CD14-positive monocyte (primary cell): Measurements from ENCODE around the gene PNMA1. TPM values are rescaled to one million over a fixed set of nuclear protein-coding genes. Genes with fewer than 3 reads are reported as not detected.

ENCODE experiments used
- DNase-seq, 3 donors: peaks; one replicate each; pipeline ENCODE4 v3.0.0-alpha.2; 2011 to 2022
- H2AFZ ChIP-seq: 2 replicates; pipeline ENCODE4 v1.6.0; 2012; ENCODE audit warnings: mild to moderate bottlenecking, low read depth, low read length, inconsistent platforms; ENCODE audit not compliant: insufficient read depth, poor library complexity, severe bottlenecking
- H3K27ac ChIP-seq, 2 donors: 1 replicate in 1 of 2; 2 replicates in 1 of 2; pipeline ENCODE4 v1.5.1; 2012 to 2013; ENCODE audit warnings: low read length in 2 of 2, control low read depth in 1 of 2, inconsistent platforms in 1 of 2, low read depth in 1 of 2, mild to moderate bottlenecking in 1 of 2
- H3K27me3 ChIP-seq, 2 donors: one replicate each; pipeline versions ENCODE4 v1.6.0 to v1.6.1; 2011 to 2013; ENCODE audit warnings: low read length in 2 of 2; ENCODE audit not compliant: control insufficient read depth in 2 of 2, insufficient read depth in 2 of 2
- H3K36me3 ChIP-seq, 2 donors: replicated peaks in 1 of 2; 1 replicate in 1 of 2; 2 replicates in 1 of 2; pipeline versions ENCODE4 v1.5.1 to v1.6.1; 2012 to 2013; ENCODE audit warnings: low read length in 2 of 2, control low read depth in 1 of 2, inconsistent platforms in 1 of 2, mild to moderate bottlenecking in 1 of 2; ENCODE audit not compliant: insufficient read depth in 2 of 2, control insufficient read depth in 1 of 2
- H3K4me1 ChIP-seq, 2 donors: 1 replicate in 1 of 2; 2 replicates in 1 of 2; pipeline versions ENCODE4 v1.5.1 to v1.6.1; 2012 to 2013; ENCODE audit warnings: low read length in 2 of 2, control low read depth in 1 of 2, inconsistent platforms in 1 of 2, mild to moderate bottlenecking in 1 of 2, moderate library complexity in 1 of 2; ENCODE audit not compliant: insufficient read depth in 2 of 2, control insufficient read depth in 1 of 2
- H3K4me2 ChIP-seq: replicated peaks from 2 replicates; pipeline ENCODE3; 2012; ENCODE audit warnings: low read length, moderate library complexity, mild to moderate bottlenecking; ENCODE audit not compliant: poor library complexity, severe bottlenecking; ENCODE audit errors: extremely low read depth
- H3K4me3 ChIP-seq, 3 experiments: fragments of 200-600 bp in 1 of 3; sonication (generic) in 1 of 3; replicated peaks in 1 of 3; 1 replicate in 2 of 3; 2 replicates in 1 of 3; pipeline ENCODE4 v1.5.1; 2011 to 2013; ENCODE audit warnings: low read length in 3 of 3, mild to moderate bottlenecking in 3 of 3, control low read depth in 2 of 3, low read depth in 2 of 3, inconsistent platforms in 1 of 3, moderate library complexity in 1 of 3
- H3K79me2 ChIP-seq: 2 replicates; pipeline ENCODE4 v1.6.0; 2012; ENCODE audit warnings: mild to moderate bottlenecking, control low read depth, inconsistent platforms, low read length, moderate library complexity; ENCODE audit not compliant: insufficient read depth
- H3K9ac ChIP-seq: 2 replicates; pipeline ENCODE4 v1.6.0; 2017; ENCODE audit warnings: low read length, mild to moderate bottlenecking; ENCODE audit not compliant: insufficient read depth, poor library complexity, severe bottlenecking
- H3K9me3 ChIP-seq, 2 donors: replicated peaks in 1 of 2; 1 replicate in 1 of 2; 2 replicates in 1 of 2; pipeline versions ENCODE4 v1.5.1 to v1.6.1; 2012 to 2013; ENCODE audit warnings: low read length in 2 of 2, control low read depth in 1 of 2; ENCODE audit not compliant: control insufficient read depth in 1 of 2, insufficient read depth in 1 of 2
- H4K20me1 ChIP-seq: 2 replicates; pipeline ENCODE4 v1.6.0; 2012; ENCODE audit warnings: mild to moderate bottlenecking, low read length, control low read depth, moderate library complexity; ENCODE audit not compliant: insufficient read depth
- H3K27ac Mint-ChIP-seq, 7 donors: one replicate each; pipeline ENCODE4 v1.8.0; 2020; ENCODE audit warnings: mild to moderate bottlenecking in 7 of 7, mixed read lengths in 7 of 7, moderate library complexity in 6 of 7, inconsistent platforms in 2 of 7
- H3K27me3 Mint-ChIP-seq, 3 donors: one replicate each; pipeline ENCODE4 v1.8.0; 2021 to 2022; ENCODE audit warnings: low read depth in 3 of 3, mild to moderate bottlenecking in 3 of 3, mixed read lengths in 3 of 3, moderate library complexity in 3 of 3, inconsistent platforms in 1 of 3
- H3K36me3 Mint-ChIP-seq, 2 donors: one replicate each; pipeline ENCODE4 v1.8.0; 2020; ENCODE audit warnings: mixed read lengths in 2 of 2, inconsistent platforms in 1 of 2, mild to moderate bottlenecking in 1 of 2
- H3K4me1 Mint-ChIP-seq: one replicate; pipeline ENCODE4 v1.8.0; 2020; ENCODE audit warnings: mild to moderate bottlenecking, mixed read lengths
- H3K4me3 Mint-ChIP-seq, 2 donors: one replicate each; pipeline ENCODE4 v1.8.0; 2020; ENCODE audit warnings: mild to moderate bottlenecking in 2 of 2, mixed read lengths in 2 of 2, moderate library complexity in 1 of 2
- H3K9me3 Mint-ChIP-seq, 7 donors: one replicate each; pipeline ENCODE4 v1.8.0; 2020 to 2022; ENCODE audit warnings: mixed read lengths in 7 of 7, mild to moderate bottlenecking in 6 of 7, moderate library complexity in 6 of 7, inconsistent platforms in 2 of 7
- WGBS: methylation state at CpG from one replicate; pipeline ENCODE4 v1.1.5; 2013; ENCODE audit warnings: missing lambda C conversion rate; ENCODE audit not compliant: insufficient coverage; 5-methylcytosine and 5-hydroxymethylcytosine counted together
- intact Hi-C, 2 donors: fragments of 100-400 bp; cut with micrococcal nuclease; formaldehyde crosslinking; loops; one replicate each; pipeline versions ENCODE4 v1.15.0 to v1.15.1; 2023
- polyA plus RNA-seq, 3 donors: library from polyadenylated mRNA; depleted of rRNA in 1 of 3; unstranded in 2 of 3; stranded (reverse) in 1 of 3; fragments of 300-500 nt in 2 of 3; fragments of >200 nt in 1 of 3; fragmentation: Illumina TruSeq in 2 of 3; gene quantifications; 1 replicate in 2 of 3; 2 replicates in 1 of 3; pipeline ENCODE4 v1.2.3, GENCODE V29; 2012 to 2021
- TF ChIP-seq, protein P1 (sequence below): fragments of 200-600 bp; IDR thresholded peaks from one replicate; pipeline ENCODE4 v1.8.0; 2022; ENCODE audit warnings: antibody characterized with exemption, mild to moderate bottlenecking

PNMA1 gene
- polyA plus RNA-seq, 3 donors: 2.4 to 6.4 (median 4.4) TPM

DNA sequence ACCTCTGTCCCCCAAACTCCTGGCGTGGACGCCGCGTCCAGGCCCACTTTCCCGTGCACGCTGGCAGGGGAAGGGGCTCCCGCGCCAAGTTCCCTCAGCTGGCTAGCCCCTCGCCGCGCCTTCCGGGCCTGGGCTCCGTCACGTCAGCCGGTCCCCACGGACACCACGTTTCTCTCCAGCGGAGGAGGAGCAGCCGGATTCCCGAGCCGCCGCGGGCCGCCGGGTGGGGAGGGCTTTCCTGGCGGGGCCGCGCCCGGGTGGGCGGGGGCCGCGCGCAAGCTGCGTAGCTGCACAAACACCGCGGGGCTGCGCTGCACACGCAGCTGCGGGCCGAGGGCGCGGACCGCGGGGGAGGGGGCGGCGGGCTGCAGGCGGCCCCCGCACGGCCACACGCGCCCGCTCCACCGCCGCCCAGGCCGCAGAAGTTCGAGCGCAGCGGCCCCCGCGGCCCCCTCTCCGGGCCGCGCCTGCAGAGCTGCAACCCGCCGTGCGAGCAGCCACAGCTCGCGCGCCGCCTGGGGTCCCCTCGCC, 45.1 kb upstream of the PNMA1 start:
- intact Hi-C loops: no loop called here
- peaks cover 88% of the 10 kb centered on the region for H3K79me2 ChIP-seq
- Mint-ChIP-seq H3K36me3 (peaks cover 16 to 24% of the 10 kb centered on the region in 2 donors), H3K9me3 (no peaks in the 10 kb centered on the region), H3K27me3 (peaks cover 0 to 2% (median 0%) of the 10 kb centered on the region in 3 donors), H3K27ac (peak overlapping the region; percentile 88 to 98 (median 95)), H3K4me1 (peaks cover 83% of the 10 kb centered on the region), H3K4me3 (peak overlapping the region; percentile 83 to 85)
- no peaks in the 10 kb centered on the region for H3K9me3 ChIP-seq
- DNase-seq: no peak
- peak overlapping the region; percentile 66 to 77 (median 74) for H3K4me3 ChIP-seq
- under 1% methylated on average over 67 of the region's 71 CpGs for WGBS
- TF ChIP-seq, protein P1, sequence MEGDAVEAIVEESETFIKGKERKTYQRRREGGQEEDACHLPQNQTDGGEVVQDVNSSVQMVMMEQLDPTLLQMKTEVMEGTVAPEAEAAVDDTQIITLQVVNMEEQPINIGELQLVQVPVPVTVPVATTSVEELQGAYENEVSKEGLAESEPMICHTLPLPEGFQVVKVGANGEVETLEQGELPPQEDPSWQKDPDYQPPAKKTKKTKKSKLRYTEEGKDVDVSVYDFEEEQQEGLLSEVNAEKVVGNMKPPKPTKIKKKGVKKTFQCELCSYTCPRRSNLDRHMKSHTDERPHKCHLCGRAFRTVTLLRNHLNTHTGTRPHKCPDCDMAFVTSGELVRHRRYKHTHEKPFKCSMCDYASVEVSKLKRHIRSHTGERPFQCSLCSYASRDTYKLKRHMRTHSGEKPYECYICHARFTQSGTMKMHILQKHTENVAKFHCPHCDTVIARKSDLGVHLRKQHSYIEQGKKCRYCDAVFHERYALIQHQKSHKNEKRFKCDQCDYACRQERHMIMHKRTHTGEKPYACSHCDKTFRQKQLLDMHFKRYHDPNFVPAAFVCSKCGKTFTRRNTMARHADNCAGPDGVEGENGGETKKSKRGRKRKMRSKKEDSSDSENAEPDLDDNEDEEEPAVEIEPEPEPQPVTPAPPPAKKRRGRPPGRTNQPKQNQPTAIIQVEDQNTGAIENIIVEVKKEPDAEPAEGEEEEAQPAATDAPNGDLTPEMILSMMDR: no peak
- H3K36me3 ChIP-seq: no peaks in the 10 kb centered on the region
- H3K9ac ChIP-seq: peak overlapping the region; percentile 95
- peaks cover 82 to 90% of the 10 kb centered on the region in 2 donors for H3K4me1 ChIP-seq
- H3K4me2 ChIP-seq: peak overlapping the region; percentile 82
- peak overlapping the region; percentile 92 to 98 for H3K27ac ChIP-seq
- peak overlapping the region; percentile 2 for H2AFZ ChIP-seq
- peaks cover 68% of the 10 kb centered on the region for H4K20me1 ChIP-seq
- H3K27me3 ChIP-seq: no peaks in the 10 kb centered on the region

DNA sequence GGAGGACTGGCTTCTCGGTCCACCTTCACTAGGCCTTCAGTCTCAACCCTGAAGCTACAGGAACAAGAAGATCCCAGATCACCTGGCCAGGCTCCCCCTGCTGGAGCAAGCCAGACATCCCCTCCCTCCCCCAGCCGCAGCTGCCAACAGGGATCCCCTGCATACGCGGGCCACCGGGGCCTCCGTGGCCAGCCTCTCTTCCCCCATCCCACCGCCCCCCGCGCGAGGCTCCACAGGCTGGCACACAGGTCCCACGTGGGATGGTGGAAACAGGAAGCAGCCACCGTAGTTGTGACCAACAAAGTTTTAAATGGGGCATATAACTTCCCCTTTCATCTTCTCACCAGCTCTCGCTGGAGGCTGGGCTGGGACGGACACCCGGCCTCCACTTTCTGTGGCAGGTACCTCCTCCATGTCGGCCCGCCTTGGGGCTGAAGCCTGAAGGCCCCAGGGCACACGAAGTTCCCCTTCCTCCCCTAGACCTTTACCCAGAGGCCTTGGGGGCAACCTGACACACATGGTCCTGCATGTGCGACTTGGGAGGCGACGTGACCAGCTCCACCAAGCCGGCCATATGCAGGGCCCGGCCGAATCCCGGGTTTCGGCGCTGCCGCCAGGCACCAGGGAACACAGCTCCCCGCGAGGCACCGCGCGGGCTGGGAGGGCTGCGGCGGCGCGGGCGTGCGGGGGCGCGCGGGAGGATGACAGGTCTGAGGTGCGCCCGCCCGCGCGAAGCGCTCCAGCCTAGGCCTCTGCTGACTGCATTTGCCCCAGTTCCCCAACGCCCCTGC, 44.4 kb upstream of the PNMA1 start:
- Histone ChIP-seq H3K4me1 (peaks cover 82 to 90% of the 10 kb centered on the region in 2 donors), H3K27ac (peak overlapping the region; percentile 92 to 98), H2AFZ (peak overlapping the region; percentile 2), H3K79me2 (peaks cover 87% of the 10 kb centered on the region), H3K27me3 (no peaks in the 10 kb centered on the region), H3K36me3 (no peaks in the 10 kb centered on the region), H3K9me3 (no peaks in the 10 kb centered on the region), H3K9ac (peak overlapping the region; percentile 95), H3K4me3 (peak overlapping the region; percentile 63 to 77 (median 66)), H3K4me2 (peak overlapping the region; percentile 82), H4K20me1 (peaks cover 69% of the 10 kb centered on the region)
- H3K9me3 Mint-ChIP-seq: no peaks in the 10 kb centered on the region
- intact Hi-C loops: no loop called here
- peak overlapping the region; percentile 90 to 98 (median 96) for H3K27ac Mint-ChIP-seq
- peak overlapping the region; percentile 83 to 88 for H3K4me3 Mint-ChIP-seq
- under 1% methylated on average over 45 of the region's 49 CpGs for WGBS
- TF ChIP-seq, protein P1: peak; percentile 15
- H3K36me3 Mint-ChIP-seq: peaks cover 16 to 24% of the 10 kb centered on the region in 2 donors
- peaks cover 83% of the 10 kb centered on the region for H3K4me1 Mint-ChIP-seq
- DNase-seq: peak; percentile 91 to 92 (median 92)
- H3K27me3 Mint-ChIP-seq: peaks cover 0 to 2% (median 0%) of the 10 kb centered on the region in 3 donors
